Measurements from ENCODE around the gene PCDHGA11. TPM values are rescaled to one million over a fixed set of nuclear protein-coding genes. Genes with fewer than 3 reads are reported as not detected.
"Not testable (repeated sequence)": the region's sequence is repeated elsewhere in the genome, so short reads cannot be mapped to it uniquely, and the experiment has no call there.

PCDHGA11 gene
- total RNA-seq, 2 donors from 2014 or later = 1.3 to 1.6 TPM

DNA sequence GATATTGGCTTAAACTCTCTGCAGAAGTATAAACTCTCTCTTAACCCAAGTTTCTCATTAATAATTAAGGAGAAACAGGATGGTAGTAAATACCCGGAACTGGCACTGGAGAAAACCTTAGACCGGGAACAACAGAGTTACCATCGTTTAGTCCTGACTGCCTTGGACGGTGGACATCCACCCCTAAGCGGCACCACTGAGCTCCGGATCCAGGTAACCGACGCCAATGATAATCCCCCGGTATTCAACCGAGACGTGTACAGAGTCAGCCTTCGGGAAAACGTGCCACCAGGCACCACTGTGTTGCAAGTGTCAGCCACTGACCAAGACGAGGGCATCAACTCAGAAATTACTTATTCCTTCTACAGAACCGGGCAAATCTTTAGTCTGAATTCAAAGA, 22.2 kb upstream of the PCDHGA11 start:
- Histone ChIP-seq H3K27me3 (no peaks in the 10 kb centered on the region), H3K9ac (ENCODE audit: low read depth in 2 of 2, low read length in 2 of 2) (no peak overlapping the region), H3K9me3 (no peaks in the 10 kb centered on the region), H3K27ac (no peak overlapping the region), H3K4me3 (no peak overlapping the region), H3K4me1 (no peaks in the 10 kb centered on the region), H3K36me3 (no peaks in the 10 kb centered on the region)
- TF ChIP-seq, protein P1, sequence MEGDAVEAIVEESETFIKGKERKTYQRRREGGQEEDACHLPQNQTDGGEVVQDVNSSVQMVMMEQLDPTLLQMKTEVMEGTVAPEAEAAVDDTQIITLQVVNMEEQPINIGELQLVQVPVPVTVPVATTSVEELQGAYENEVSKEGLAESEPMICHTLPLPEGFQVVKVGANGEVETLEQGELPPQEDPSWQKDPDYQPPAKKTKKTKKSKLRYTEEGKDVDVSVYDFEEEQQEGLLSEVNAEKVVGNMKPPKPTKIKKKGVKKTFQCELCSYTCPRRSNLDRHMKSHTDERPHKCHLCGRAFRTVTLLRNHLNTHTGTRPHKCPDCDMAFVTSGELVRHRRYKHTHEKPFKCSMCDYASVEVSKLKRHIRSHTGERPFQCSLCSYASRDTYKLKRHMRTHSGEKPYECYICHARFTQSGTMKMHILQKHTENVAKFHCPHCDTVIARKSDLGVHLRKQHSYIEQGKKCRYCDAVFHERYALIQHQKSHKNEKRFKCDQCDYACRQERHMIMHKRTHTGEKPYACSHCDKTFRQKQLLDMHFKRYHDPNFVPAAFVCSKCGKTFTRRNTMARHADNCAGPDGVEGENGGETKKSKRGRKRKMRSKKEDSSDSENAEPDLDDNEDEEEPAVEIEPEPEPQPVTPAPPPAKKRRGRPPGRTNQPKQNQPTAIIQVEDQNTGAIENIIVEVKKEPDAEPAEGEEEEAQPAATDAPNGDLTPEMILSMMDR (IDR thresholded peaks at IDR 0.05) = no peak
- DNase-seq = no peak
- intact Hi-C loops (cut with DNase I) = no loop called here

DNA sequence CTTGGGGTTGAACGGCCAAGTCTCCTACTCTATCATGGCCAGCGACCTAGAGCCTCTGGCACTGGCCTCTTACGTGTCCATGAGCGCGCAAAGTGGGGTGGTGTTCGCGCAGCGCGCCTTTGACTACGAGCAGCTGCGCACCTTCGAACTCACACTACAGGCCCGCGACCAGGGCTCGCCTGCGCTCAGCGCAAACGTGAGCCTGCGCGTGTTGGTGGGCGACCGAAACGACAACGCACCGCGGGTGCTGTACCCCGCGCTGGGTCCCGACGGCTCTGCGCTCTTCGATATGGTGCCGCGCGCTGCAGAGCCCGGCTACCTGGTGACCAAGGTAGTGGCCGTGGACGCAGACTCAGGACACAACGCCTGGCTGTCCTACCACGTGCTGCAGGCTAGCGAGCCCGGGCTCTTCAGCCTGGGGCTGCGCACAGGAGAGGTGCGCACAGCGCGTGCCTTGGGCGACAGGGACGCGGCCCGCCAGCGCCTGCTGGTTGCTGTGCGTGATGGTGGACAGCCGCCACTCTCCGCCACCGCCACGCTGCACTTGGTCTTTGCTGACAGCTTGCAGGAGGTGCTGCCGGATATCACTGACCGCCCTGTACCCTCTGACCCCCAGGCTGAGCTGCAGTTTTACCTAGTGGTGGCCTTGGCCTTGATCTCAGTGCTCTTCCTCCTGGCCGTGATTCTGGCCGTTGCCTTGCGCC, 21.1 kb upstream of the PCDHGA11 start:
- Histone ChIP-seq H3K27ac (no peak overlapping the region), H3K4me1 (no peaks in the 10 kb centered on the region), H3K4me3 (no peak overlapping the region), H3K9me3 (no peaks in the 10 kb centered on the region), H3K27me3 (no peaks in the 10 kb centered on the region), H3K36me3 (no peaks in the 10 kb centered on the region), H3K9ac (ENCODE audit: low read depth in 2 of 2, low read length in 2 of 2) (no peak overlapping the region)
- no peak for DNase-seq
- TF ChIP-seq, protein P1 (IDR thresholded peaks at IDR 0.05) = no peak
- intact Hi-C loops (cut with DNase I) = no loop called here

GRCh38 chr5:141402553-141403243, 18.2 kb upstream of the PCDHGA11 start, which contains the start of gene PCDHGA9:
Gene PCDHGA9, plus strand, starts transcription at chr5:141402778. Its CDS starts 175 bp downstream, at chr5:141402953.
- no peaks in the 10 kb centered on the region for H3K9me3 ChIP-seq
- no peak within 1 kb of the TSS for H3K9ac ChIP-seq (ENCODE audit: low read depth in 2 of 2, low read length in 2 of 2)
- H3K4me3 ChIP-seq = no peak within 1 kb of the TSS
- DNase-seq = no peak
- H3K36me3 ChIP-seq = no peaks in the 10 kb centered on the region
- TF ChIP-seq, protein P1 (IDR thresholded peaks at IDR 0.05) = no peak
- intact Hi-C loops (cut with DNase I) = no loop called here
- H3K4me1 ChIP-seq = no peaks in the 10 kb centered on the region
- H3K27me3 ChIP-seq = no peaks in the 10 kb centered on the region
- no peak within 1 kb of the TSS for H3K27ac ChIP-seq

GRCh38 chr5:141403387-141403786, 17.5 kb upstream of the PCDHGA11 start:
- no peak for DNase-seq
- intact Hi-C loops (cut with DNase I) = no loop called here

DNA sequence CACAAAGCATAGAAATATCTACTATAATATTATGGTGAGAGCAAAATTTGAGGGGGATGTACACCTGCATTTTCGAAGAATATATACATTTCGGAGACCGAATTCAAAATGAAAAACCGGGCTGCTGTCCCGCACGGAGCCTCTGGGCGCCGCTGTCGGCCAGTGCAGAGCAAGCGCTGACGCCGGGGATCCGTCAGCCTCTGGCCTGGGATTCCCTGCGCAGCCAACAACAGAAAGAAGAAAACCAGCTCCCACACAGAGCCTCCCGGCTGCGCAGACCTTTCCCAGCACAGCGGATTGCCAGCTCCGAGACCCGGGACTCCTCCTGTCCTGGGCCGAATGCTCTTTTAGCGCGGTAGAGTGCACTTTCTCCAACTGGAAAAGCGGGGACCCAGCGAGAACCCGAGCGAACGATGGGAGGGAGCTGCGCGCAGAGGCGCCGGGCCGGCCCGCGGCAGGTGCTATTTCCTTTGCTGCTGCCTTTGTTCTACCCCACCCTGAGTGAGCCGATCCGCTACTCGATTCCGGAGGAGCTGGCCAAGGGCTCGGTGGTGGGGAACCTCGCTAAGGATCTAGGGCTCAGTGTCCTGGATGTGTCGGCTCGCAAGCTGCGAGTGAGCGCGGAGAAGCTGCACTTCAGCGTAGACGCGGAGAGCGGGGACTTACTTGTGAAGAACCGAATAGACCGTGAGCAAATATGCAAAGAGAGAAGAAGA, 12.9 kb upstream of the PCDHGA11 start, which contains the start of gene PCDHGB6:
Gene PCDHGB6 (plus strand): TSS at position 232 of the 716 bp plus-strand sequence. CDS start 182 bp downstream, at position 414.
- H3K36me3 ChIP-seq; H3K9me3 ChIP-seq; intact Hi-C loops (cut with DNase I); H3K4me1 ChIP-seq; H3K27ac ChIP-seq; H3K9ac ChIP-seq (ENCODE audit: low read depth in 2 of 2, low read length in 2 of 2); H3K4me3 ChIP-seq; H3K27me3 ChIP-seq: not testable (repeated sequence)
- peak; percentile 38 for DNase-seq

More at GRCh38 chr5:141403387-141403786, 17.5 kb upstream of the PCDHGA11 start:
- Histone ChIP-seq H3K9ac (ENCODE audit: low read depth in 2 of 2, low read length in 2 of 2) (no peak overlapping the region), H3K4me1 (no peaks in the 10 kb centered on the region), H3K36me3 (no peaks in the 10 kb centered on the region), H3K4me3 (no peak overlapping the region), H3K9me3 (no peaks in the 10 kb centered on the region), H3K27ac (no peak overlapping the region), H3K27me3 (no peaks in the 10 kb centered on the region)
- TF ChIP-seq, protein P1 (IDR thresholded peaks at IDR 0.05) = no peak

Measured in colonic mucosa (tissue), 4 donors.